Frontal cortex (tissue), 4 donors: ENCODE data around the gene SUMO1. TPM values are rescaled to one million over a fixed set of nuclear protein-coding genes. Genes with fewer than 3 reads are reported as not detected.

Experiments
- DNase-seq, 2 donors: peaks; one replicate each; pipeline ENCODE4 v3.0.0; 2012; ENCODE audit warnings: low spot score in 2 of 2
- FAIRE-seq: peaks from 2 replicates; lab custom pipeline; 2012; peaks lifted over from hg19 to GRCh38; lab: Jason Lieb, UNC
- small RNA-seq: library from RNA; depleted of rRNA; stranded (forward); fragments of <200 nt; gene quantifications from one replicate; pipeline ENCODE3, GENCODE V24; 2014
- total RNA-seq: library from RNA; depleted of rRNA; stranded (reverse); fragments of >200 nt; gene quantifications from one replicate; pipeline ENCODE4 v1.2.3, GENCODE V29; 2014
- donor health status: control.
- donor health status: control.
- donor health status: control.

Gene SUMO1
- total RNA-seq, 1 donor from 2014 or later = 177 TPM

GRCh38 chr2:202158796-202159195 lies 79.6 kb downstream of the SUMO1 start:
- DNase-seq (no peak), FAIRE-seq (no peak)

GRCh38 chr2:202157211-202157990 lies 81.0 kb downstream of the SUMO1 start:
- FAIRE-seq (no peak), DNase-seq (no peak)

Small RNA genes lying within 50 kb of the gene (small RNA-seq; reads per million reads assigned to genes)
- gene AC079354.2 (not detected), gene RF00575 (not detected), gene SNORD70 (66.6 reads per million, percentile 98 among the genes with 10 or more reads in this experiment)

Other genes with a start within 250 kb of the SUMO1 start
- 15.5 TPM for gene FZD7, start 204.7 kb downstream of the SUMO1 start, total RNA-seq
- 0.82 TPM for gene KIAA2012, start 165.3 kb downstream of the SUMO1 start, total RNA-seq
- gene NOP58, start 27.2 kb upstream of the SUMO1 start, total RNA-seq = 48.5 TPM
- gene BMPR2, start 137.7 kb upstream of the SUMO1 start, total RNA-seq = 74.6 TPM